ENCODE results near the gene TSSK2.
A peak's percentile ranks its signal among the peaks of the same experiment; 100 is the strongest.
"Not testable (repeated sequence)": the region's sequence is repeated elsewhere in the genome, so short reads cannot be mapped to it uniquely, and the experiment has no call there.

Gene TSSK2

GRCh38 chr22:19151329-19152191 is 20.5 kb downstream of the TSSK2 start:
- in situ Hi-C loops (cut with MboI; ENCODE audit: low pct_unique_long_range_greater_than_20kb, low sequenced_read_pairs): no loop called here
- no peak for DNase-seq

GRCh38 chr22:19152942-19153883 is 22.1 kb downstream of the TSSK2 start:
- DNase-seq: no peak
- in situ Hi-C loops (cut with MboI; ENCODE audit: low pct_unique_long_range_greater_than_20kb, low sequenced_read_pairs): no loop called here

GRCh38 chr22:19156109-19156508 is 25.0 kb downstream of the TSSK2 start:
- in situ Hi-C loops (cut with MboI; ENCODE audit: low pct_unique_long_range_greater_than_20kb, low sequenced_read_pairs); DNase-seq: not testable (repeated sequence)

- in situ Hi-C loops (cut with MboI; ENCODE audit: low pct_unique_long_range_greater_than_20kb, low sequenced_read_pairs): not testable (repeated sequence)
Observed at GRCh38 chr22:19158649-19159048, 27.5 kb downstream of the TSSK2 start.

GRCh38 chr22:19164425-19164824 is 33.3 kb downstream of the TSSK2 start:
- DNase-seq: no peak
- in situ Hi-C loops (cut with MboI; ENCODE audit: low pct_unique_long_range_greater_than_20kb, low sequenced_read_pairs): no loop called here

More at GRCh38 chr22:19158649-19159048, 27.5 kb downstream of the TSSK2 start:
- DNase-seq: not testable (repeated sequence)

GRCh38 chr22:19166421-19166820 is 35.3 kb downstream of the TSSK2 start:
- in situ Hi-C loops (cut with MboI; ENCODE audit: low pct_unique_long_range_greater_than_20kb, low sequenced_read_pairs): no loop called here

GRCh38 chr22:19167106-19167869 is 36.2 kb downstream of the TSSK2 start:
- in situ Hi-C loops (cut with MboI; ENCODE audit: low pct_unique_long_range_greater_than_20kb, low sequenced_read_pairs): no loop called here
- DNase-seq: no peak

More at GRCh38 chr22:19166421-19166820, 35.3 kb downstream of the TSSK2 start:
- DNase-seq: no peak

- in situ Hi-C loops (cut with MboI; ENCODE audit: low pct_unique_long_range_greater_than_20kb, low sequenced_read_pairs): no loop called here
Observed at GRCh38 chr22:19168088-19168890, 37.2 kb downstream of the TSSK2 start.

GRCh38 chr22:19169002-19169946 is 38.2 kb downstream of the TSSK2 start:
- no peak for DNase-seq
- in situ Hi-C loops (cut with MboI; ENCODE audit: low pct_unique_long_range_greater_than_20kb, low sequenced_read_pairs): no loop called here

More at GRCh38 chr22:19168088-19168890, 37.2 kb downstream of the TSSK2 start:
- DNase-seq: no peak

GRCh38 chr22:19169947-19170318 is 38.8 kb downstream of the TSSK2 start:
- in situ Hi-C loops (cut with MboI; ENCODE audit: low pct_unique_long_range_greater_than_20kb, low sequenced_read_pairs): no loop called here
- DNase-seq: no peak

- in situ Hi-C loops (cut with MboI; ENCODE audit: low pct_unique_long_range_greater_than_20kb, low sequenced_read_pairs): no loop called here
- no peak for DNase-seq
Observed at GRCh38 chr22:19172213-19173046, 41.3 kb downstream of the TSSK2 start.

- in situ Hi-C loops (cut with MboI; ENCODE audit: low pct_unique_long_range_greater_than_20kb, low sequenced_read_pairs): no loop called here
Observed at GRCh38 chr22:19173047-19174035, 42.2 kb downstream of the TSSK2 start.

GRCh38 chr22:19174106-19175025 is 43.3 kb downstream of the TSSK2 start:
- in situ Hi-C loops (cut with MboI; ENCODE audit: low pct_unique_long_range_greater_than_20kb, low sequenced_read_pairs): loop anchor here (25.0 kb wide), 1 partner anchor 87 kb away; no protein-coding TSS in a partner anchor
- DNase-seq: peak; percentile 82

More at GRCh38 chr22:19173047-19174035, 42.2 kb downstream of the TSSK2 start:
- DNase-seq: no peak

- in situ Hi-C loops (cut with MboI; ENCODE audit: low pct_unique_long_range_greater_than_20kb, low sequenced_read_pairs): loop anchor here (25.0 kb wide), 1 partner anchor 88 kb away; no protein-coding TSS in a partner anchor
Observed at GRCh38 chr22:19175026-19175601, 44.0 kb downstream of the TSSK2 start.

More at GRCh38 chr22:19175026-19175601, 44.0 kb downstream of the TSSK2 start:
- DNase-seq: no peak
